Smooth muscle cell (in vitro differentiated cells): ENCODE data around the gene PLCG2. TPM values are rescaled to one million over a fixed set of nuclear protein-coding genes. Genes with fewer than 3 reads are reported as not detected.
A peak's percentile ranks its signal among the peaks of the same experiment; 100 is the strongest.
"Not testable (repeated sequence)": the region's sequence is repeated elsewhere in the genome, so short reads cannot be mapped to it uniquely, and the experiment has no call there.

Source experiments
- DNase-seq: peaks from one replicate; lab custom pipeline; 2025; ENCODE audit not compliant: unreplicated experiment; lab: John Stamatoyannopoulos, UW
- H2AFZ ChIP-seq: fragments of 200-600 bp; sonication (generic); 2 replicates; pipeline ENCODE4 v1.6.0; 2016; ENCODE audit warnings: antibody characterized with exemption, low read depth, mild to moderate bottlenecking
- H3F3A ChIP-seq: fragments of 200-600 bp; sonication (generic); 2 replicates; pipeline ENCODE4 v1.6.0; 2017; ENCODE audit warnings: antibody characterized with exemption, low read depth
- H3K27ac ChIP-seq: fragments of 200-600 bp; sonication (generic); 2 replicates; pipeline ENCODE4 v1.5.1; 2016; ENCODE audit warnings: low read depth, mild to moderate bottlenecking
- H3K27me3 ChIP-seq: fragments of 200-600 bp; sonication (generic); 2 replicates; pipeline ENCODE4 v1.6.1; 2016; ENCODE audit warnings: low read depth, mild to moderate bottlenecking
- H3K36me3 ChIP-seq: fragments of 200-600 bp; sonication (generic); 2 replicates; pipeline ENCODE4 v1.5.1; 2016; ENCODE audit warnings: low read depth
- H3K4me1 ChIP-seq: fragments of 200-600 bp; sonication (generic); 2 replicates; pipeline ENCODE4 v1.5.1; 2016; ENCODE audit warnings: low read depth
- H3K4me2 ChIP-seq: fragments of 200-600 bp; sonication (generic); 2 replicates; pipeline ENCODE4 v1.6.0; 2016; ENCODE audit warnings: mild to moderate bottlenecking
- H3K4me3 ChIP-seq: fragments of 200-600 bp; sonication (generic); 2 replicates; pipeline ENCODE4 v1.5.1; 2016; ENCODE audit warnings: mild to moderate bottlenecking
- H3K79me2 ChIP-seq: fragments of 200-600 bp; sonication (generic); 2 replicates; pipeline ENCODE4 v1.6.0; 2016; ENCODE audit warnings: low read depth, mild to moderate bottlenecking
- H3K9ac ChIP-seq: fragments of 200-600 bp; sonication (generic); 2 replicates; pipeline ENCODE4 v1.6.0; 2016; ENCODE audit warnings: low read depth
- H3K9me3 ChIP-seq: fragments of 200-600 bp; sonication (generic); replicated peaks from 2 replicates; pipeline ENCODE4 v1.5.1; 2016; ENCODE audit warnings: low read depth
- H4K20me1 ChIP-seq: fragments of 200-600 bp; sonication (generic); 2 replicates; pipeline ENCODE4 v1.6.0; 2016; ENCODE audit warnings: low read depth
- CTCF ChIP-seq: fragments of 200-600 bp; sonication (generic); IDR thresholded peaks from 2 replicates; pipeline ENCODE4 v1.5.1; 2017; ENCODE audit warnings: borderline replicate concordance, mild to moderate bottlenecking, antibody characterized with exemption; ENCODE audit not compliant: insufficient read depth, poor library complexity, severe bottlenecking
- WGBS: methylation state at CpG from one replicate; pipeline ENCODE4 v1.1.7; 2016; ENCODE audit warnings: low lambda C conversion rate; 5-methylcytosine and 5-hydroxymethylcytosine counted together
- polyA plus RNA-seq: library from polyadenylated mRNA; unstranded; fragments of >200 nt; fragmentation: Nextera tagmentation; extraction: Ambion mirVana; gene quantifications from 2 replicates; pipeline ENCODE4 v1.2.1, GENCODE V29; 2016
- total RNA-seq: library from RNA; depleted of rRNA; stranded (reverse); fragments of >200 nt; gene quantifications from 2 replicates; pipeline ENCODE4 v1.2.3, GENCODE V29; 2014

The PLCG2 gene
- total and polyA plus RNA-seq, 2 experiments from 2014 or later = 1.7 TPM; not detected in 1

- peak; percentile 87 for TF ChIP-seq CTCF
- Histone ChIP-seq H3K9me3 (no peaks in the 10 kb centered on the region), H4K20me1 (no peaks in the 10 kb centered on the region), H3K4me3 (no peak overlapping the region), H3K4me1 (no peaks in the 10 kb centered on the region), H3F3A (no peaks in the 10 kb centered on the region), H3K36me3 (no peaks in the 10 kb centered on the region), H3K79me2 (no peaks in the 10 kb centered on the region), H2AFZ (no peak overlapping the region), H3K27me3 (peaks cover 17% of the 10 kb centered on the region), H3K9ac (no peak overlapping the region), H3K4me2 (no peak overlapping the region), H3K27ac (no peak overlapping the region)
- no peak for DNase-seq
- 18% methylated on average over 6 of the region's 6 CpGs for WGBS
Measured at GRCh38 chr16:81873843-81874752, 95.0 kb downstream of the PLCG2 start.

GRCh38 chr16:81875461-81875860 lies 96.4 kb downstream of the PLCG2 start:
- WGBS = 72% methylated on average over 5 of the region's 5 CpGs
- H4K20me1 ChIP-seq = no peaks in the 10 kb centered on the region
- no peak for TF ChIP-seq CTCF

GRCh38 chr16:81876273-81876900 lies 97.3 kb downstream of the PLCG2 start:
- Histone ChIP-seq H3K36me3 (no peaks in the 10 kb centered on the region), H3K4me1 (no peaks in the 10 kb centered on the region), H3K79me2 (no peaks in the 10 kb centered on the region), H3K27me3 (peaks cover 10% of the 10 kb centered on the region), H3K9me3 (no peaks in the 10 kb centered on the region), H2AFZ (no peak overlapping the region), H4K20me1 (no peaks in the 10 kb centered on the region), H3K27ac (no peak overlapping the region), H3K4me2 (no peak overlapping the region), H3K9ac (no peak overlapping the region), H3F3A (no peaks in the 10 kb centered on the region), H3K4me3 (no peak overlapping the region)
- TF ChIP-seq CTCF = no peak
- DNase-seq = no peak
- WGBS = 94% methylated on average over 10 of the region's 10 CpGs

More at GRCh38 chr16:81875461-81875860, 96.4 kb downstream of the PLCG2 start:
- Histone ChIP-seq H3F3A (no peaks in the 10 kb centered on the region), H3K27ac (no peak overlapping the region), H3K4me3 (no peak overlapping the region), H3K4me1 (no peaks in the 10 kb centered on the region), H3K27me3 (peaks cover 13% of the 10 kb centered on the region), H3K9me3 (no peaks in the 10 kb centered on the region), H3K79me2 (no peaks in the 10 kb centered on the region), H3K36me3 (no peaks in the 10 kb centered on the region), H3K9ac (no peak overlapping the region), H2AFZ (no peak overlapping the region), H3K4me2 (no peak overlapping the region)
- no peak for DNase-seq

GRCh38 chr16:81877490-81877889 lies 98.4 kb downstream of the PLCG2 start:
- WGBS = 96% methylated on average over 12 of the region's 12 CpGs

More at GRCh38 chr16:81877490-81877889, 98.4 kb downstream of the PLCG2 start:
- not testable (repeated sequence) for DNase-seq, H3K27ac ChIP-seq, H2AFZ ChIP-seq, H3K79me2 ChIP-seq, H3K36me3 ChIP-seq, H3K4me3 ChIP-seq, H3K9ac ChIP-seq, H3F3A ChIP-seq, H4K20me1 ChIP-seq, H3K4me2 ChIP-seq, H3K9me3 ChIP-seq, H3K4me1 ChIP-seq
- peaks cover 10% of the 10 kb centered on the region for H3K27me3 ChIP-seq
